ENCODE data around the gene NUP214. TPM values are rescaled to one million over a fixed set of nuclear protein-coding genes. Genes with fewer than 3 reads are reported as not detected.

The NUP214 gene
- polyA plus RNA-seq, 6 donors from 2014 or later, result 8.8 to 27.6 (median 18.3) TPM

DNA sequence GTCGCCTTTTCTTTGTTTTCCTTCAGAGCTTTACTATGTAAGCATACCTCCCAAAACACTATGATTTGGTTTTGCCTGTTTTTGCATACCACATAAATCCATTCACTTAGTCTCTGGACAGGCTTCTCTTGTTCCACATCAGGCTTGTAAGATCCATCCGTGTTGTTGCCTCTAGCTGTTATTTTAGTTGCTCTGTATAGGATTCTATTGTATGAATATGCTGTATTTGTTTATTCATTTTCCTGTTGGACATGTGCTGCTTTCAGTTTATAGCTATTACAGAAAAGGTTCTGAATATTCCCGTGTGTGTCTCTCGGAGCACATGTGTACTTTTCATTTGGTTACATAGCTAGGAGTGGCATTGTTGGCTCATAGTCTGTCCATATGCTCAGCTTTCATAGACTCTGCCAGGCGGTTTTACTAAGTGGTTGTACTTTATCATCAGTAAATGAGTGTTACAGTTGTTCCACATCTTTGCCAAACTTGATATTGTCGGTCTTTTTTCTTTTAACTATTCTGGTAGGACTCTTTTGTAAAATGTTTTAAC lies 41.8 kb downstream of the NUP214 start:
- no peak for ATAC-seq (ENCODE audit: low read depth in 2 of 2)
- DNase-seq, result no peak
- Mint-ChIP-seq H3K27ac (no peak overlapping the region), H3K4me3 (no peak overlapping the region), H3K36me3 (peaks cover 10 to 38% of the 10 kb centered on the region in 2 donors), H3K27me3 (no peaks in the 10 kb centered on the region), H3K9me3 (no peaks in the 10 kb centered on the region), H3K4me1 (peaks cover 0 to 6% (median 2%) of the 10 kb centered on the region in 3 donors)

DNA sequence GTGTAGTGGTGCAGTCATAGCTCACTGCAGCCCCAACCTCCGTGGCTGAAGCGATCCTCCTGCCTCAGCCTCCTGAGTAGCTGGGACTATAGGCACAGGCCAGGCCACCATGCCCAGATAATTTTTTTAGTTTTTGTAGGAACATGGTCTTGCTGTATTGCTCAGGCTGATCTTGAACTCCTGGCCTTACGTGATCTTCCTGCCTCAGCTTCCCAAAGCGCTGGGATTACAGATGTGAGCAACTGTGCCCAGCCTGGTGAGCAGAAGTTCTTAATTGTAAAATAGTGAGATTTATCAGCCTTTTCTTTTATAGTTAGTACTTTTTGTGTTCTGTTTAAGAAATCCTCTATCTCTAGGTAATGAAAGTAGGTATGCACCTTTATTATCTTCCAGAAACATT lies 42.5 kb downstream of the NUP214 start:
- Mint-ChIP-seq H3K4me1 (peaks cover 0 to 6% (median 2%) of the 10 kb centered on the region in 3 donors), H3K27ac (no peak overlapping the region), H3K36me3 (peaks cover 10 to 40% of the 10 kb centered on the region in 2 donors), H3K27me3 (no peaks in the 10 kb centered on the region), H3K9me3 (no peaks in the 10 kb centered on the region), H3K4me3 (no peak overlapping the region)
- DNase-seq (no peak), ATAC-seq (ENCODE audit: low read depth in 2 of 2) (no peak)

DNA sequence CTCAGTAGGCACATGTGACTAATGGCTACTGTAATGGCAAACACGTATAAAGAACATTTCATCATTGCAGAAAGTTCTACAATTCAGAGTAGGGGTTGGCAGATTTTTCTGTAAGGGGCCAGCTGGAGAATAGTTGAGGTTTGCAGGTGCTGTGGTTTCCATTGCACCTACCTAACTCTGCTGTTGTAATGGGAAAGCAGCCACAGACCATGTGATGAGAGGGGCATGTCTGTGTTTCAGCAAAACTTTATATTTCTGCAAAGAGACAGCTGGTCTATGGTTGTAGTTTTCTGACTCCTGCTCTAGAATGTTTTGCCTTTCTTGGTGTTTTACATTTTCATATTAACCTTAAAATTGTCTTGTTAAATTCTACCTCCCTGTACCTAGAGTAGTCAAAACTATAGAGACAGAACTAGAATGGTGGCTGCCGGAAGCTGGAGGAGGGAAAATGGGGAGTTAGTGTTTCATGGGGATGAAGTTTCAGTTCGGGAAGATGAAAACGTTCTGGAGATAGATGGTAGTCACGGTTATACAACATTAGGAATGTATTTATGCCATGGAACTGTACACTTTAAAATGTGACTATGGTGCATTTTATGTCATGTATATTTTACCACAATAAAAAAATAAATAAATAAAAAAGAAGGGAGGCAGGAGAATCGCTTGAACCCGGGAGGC lies 44.3 kb downstream of the NUP214 start:
- ATAC-seq (ENCODE audit: low read depth in 2 of 2) (no peak), DNase-seq (no peak)
- Mint-ChIP-seq H3K4me3 (no peak overlapping the region), H3K27me3 (no peaks in the 10 kb centered on the region), H3K4me1 (peaks cover 0 to 6% (median 0%) of the 10 kb centered on the region in 3 donors), H3K9me3 (no peaks in the 10 kb centered on the region), H3K27ac (no peak overlapping the region), H3K36me3 (peaks cover 0 to 33% of the 10 kb centered on the region in 2 donors)

DNA sequence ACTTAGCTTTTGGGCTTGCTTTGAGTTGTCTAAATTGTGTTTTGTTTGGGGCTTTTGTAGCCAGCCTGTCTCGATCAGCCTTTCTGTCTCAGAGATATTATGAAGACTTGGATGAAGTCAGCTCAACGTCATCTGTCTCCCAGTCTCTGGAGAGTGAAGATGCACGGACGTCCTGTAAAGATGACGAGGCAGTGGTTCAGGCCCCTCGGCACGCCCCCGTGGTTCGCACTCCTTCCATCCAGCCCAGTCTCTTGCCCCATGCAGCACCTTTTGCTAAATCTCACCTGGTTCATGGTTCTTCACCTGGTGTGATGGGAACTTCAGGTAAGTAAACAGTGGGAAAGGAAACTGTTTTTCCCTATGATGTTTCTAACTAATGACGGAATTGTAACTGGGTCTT lies 48.6 kb downstream of the NUP214 start:
- Mint-ChIP-seq H3K4me3 (no peak overlapping the region), H3K4me1 (peaks cover 17 to 19% (median 19%) of the 10 kb centered on the region in 3 donors), H3K9me3 (no peaks in the 10 kb centered on the region)

DNA sequence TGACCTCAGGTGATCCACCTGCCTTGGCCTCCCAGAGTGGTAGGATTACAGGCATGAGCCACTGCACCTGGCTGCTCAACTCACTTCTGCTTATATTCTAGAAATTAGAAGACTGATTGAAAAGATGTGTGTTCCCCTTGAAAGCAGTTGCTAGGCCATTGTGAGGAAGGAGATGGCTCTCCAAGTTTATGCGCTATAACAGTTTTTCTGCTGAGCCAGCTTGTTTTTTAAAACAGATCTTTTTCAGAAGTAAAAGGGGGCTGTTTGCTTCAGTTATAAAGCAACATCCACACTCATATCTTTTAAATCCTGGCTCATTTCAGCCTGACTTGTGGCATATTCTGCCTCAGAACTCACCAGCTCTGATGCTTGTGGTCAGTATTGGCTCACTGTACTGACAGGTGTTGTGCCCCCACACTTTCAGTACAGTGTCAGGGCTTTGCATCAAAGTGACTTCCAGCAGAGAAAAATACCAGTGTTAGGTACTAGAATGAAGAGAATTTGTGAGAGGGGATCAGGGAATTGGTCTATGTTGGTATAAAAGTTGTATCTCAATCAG lies 49.4 kb downstream of the NUP214 start:
- H3K27me3 Mint-ChIP-seq, result no peaks in the 10 kb centered on the region
- H3K27ac Mint-ChIP-seq, result no peak overlapping the region
- no peak overlapping the region for H3K4me3 Mint-ChIP-seq
- no peak for DNase-seq
- peaks cover 25 to 27% (median 27%) of the 10 kb centered on the region in 3 donors for H3K4me1 Mint-ChIP-seq
- H3K36me3 Mint-ChIP-seq, result peaks cover 0 to 15% of the 10 kb centered on the region in 2 donors
- no peaks in the 10 kb centered on the region for H3K9me3 Mint-ChIP-seq
- no peak for ATAC-seq (ENCODE audit: low read depth in 2 of 2)

More for the DNA sequence above, 48.6 kb downstream of the NUP214 start:
- DNase-seq (no peak), ATAC-seq (ENCODE audit: low read depth in 2 of 2) (no peak)
- Mint-ChIP-seq H3K27ac (no peak overlapping the region), H3K36me3 (peaks cover 0 to 17% of the 10 kb centered on the region in 2 donors), H3K27me3 (no peaks in the 10 kb centered on the region)

DNA sequence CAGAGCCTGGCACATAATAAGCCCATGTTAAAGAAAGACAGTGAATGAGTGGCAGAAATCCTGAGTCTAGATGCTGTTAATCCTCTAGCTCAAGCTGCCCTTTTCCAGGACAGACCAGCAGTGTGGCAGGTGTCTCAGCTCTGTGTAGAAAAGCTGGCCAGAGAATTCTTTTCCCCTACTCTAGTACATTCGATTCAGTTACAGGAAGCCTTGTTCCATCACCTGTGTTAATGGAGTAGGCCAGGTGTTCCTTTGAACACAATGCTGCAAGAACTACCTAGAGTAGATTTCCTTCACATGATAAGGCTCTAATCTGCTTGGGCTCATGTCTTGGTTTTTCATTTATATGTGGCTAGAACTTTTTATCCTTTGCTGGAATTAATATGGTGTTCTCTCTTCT lies 52.5 kb downstream of the NUP214 start:
- no peaks in the 10 kb centered on the region for H3K9me3 Mint-ChIP-seq
- peaks cover 39 to 48% (median 45%) of the 10 kb centered on the region in 3 donors for H3K4me1 Mint-ChIP-seq
- DNase-seq (no peak), ATAC-seq (ENCODE audit: low read depth in 2 of 2) (no peak)
- no peaks in the 10 kb centered on the region for H3K27me3 Mint-ChIP-seq
- H3K27ac Mint-ChIP-seq, result peak overlapping the region in 1 of 6 donors; percentile 5
- peaks cover 0 to 8% of the 10 kb centered on the region in 2 donors for H3K36me3 Mint-ChIP-seq
- no peak overlapping the region for H3K4me3 Mint-ChIP-seq

DNA sequence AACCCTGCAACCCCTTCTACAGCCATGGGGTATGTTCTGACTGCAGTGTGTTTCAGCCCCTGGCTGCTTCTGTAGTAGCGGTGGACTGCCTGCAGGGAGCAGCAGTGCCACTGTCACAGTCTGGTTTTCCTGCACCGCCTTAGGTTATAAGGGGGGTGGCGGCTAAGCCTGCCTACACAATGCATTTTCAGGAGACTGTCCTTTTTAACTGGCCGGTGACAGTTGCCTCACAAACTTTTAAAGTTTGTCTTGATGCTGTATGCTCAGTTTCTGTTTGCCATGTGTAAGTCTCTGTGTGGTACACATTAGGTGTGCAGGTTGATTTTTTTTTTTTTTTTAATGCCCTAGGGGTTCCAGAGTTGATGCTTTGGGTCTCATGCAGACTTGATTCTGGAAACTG lies 53.0 kb downstream of the NUP214 start:
- Mint-ChIP-seq H3K27me3 (no peaks in the 10 kb centered on the region), H3K4me3 (peak overlapping the region in 1 of 8 donors; percentile 30), H3K27ac (no peak overlapping the region), H3K9me3 (no peaks in the 10 kb centered on the region), H3K36me3 (peaks cover 0 to 8% of the 10 kb centered on the region in 2 donors), H3K4me1 (peaks cover 39 to 48% (median 45%) of the 10 kb centered on the region in 3 donors)
- DNase-seq (peak; percentile 63), ATAC-seq (ENCODE audit: low read depth in 2 of 2) (peak; percentile 77 to 84)

DNA sequence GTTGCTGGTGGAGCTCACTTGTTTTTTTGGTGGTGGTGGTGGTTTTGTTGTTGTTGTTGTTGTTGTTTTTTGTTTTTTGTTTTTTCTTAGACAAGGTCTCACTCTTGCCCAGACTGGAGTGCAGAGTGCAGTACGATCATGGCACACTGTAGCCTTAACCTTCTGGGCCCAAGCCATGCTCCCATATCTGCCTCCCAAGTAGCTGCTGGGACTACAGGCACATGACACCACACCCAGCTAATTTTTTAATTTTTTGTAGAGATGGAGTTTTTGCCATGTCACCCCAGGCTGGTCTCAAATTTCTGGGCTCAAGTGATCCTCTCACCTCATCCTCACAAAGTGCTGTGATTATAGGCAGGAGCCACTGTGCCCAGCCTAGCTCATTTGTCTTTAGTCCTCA lies 53.5 kb downstream of the NUP214 start:
- Mint-ChIP-seq H3K4me3 (peak overlapping the region in 4 of 8 donors; percentile 22 to 71 (median 44)), H3K27ac (peak overlapping the region in 1 of 6 donors; percentile 74), H3K27me3 (no peaks in the 10 kb centered on the region), H3K4me1 (peaks cover 39 to 48% (median 45%) of the 10 kb centered on the region in 3 donors), H3K36me3 (peaks cover 0 to 8% of the 10 kb centered on the region in 2 donors), H3K9me3 (no peaks in the 10 kb centered on the region)
- no peak for DNase-seq
- no peak for ATAC-seq (ENCODE audit: low read depth in 2 of 2)

DNA sequence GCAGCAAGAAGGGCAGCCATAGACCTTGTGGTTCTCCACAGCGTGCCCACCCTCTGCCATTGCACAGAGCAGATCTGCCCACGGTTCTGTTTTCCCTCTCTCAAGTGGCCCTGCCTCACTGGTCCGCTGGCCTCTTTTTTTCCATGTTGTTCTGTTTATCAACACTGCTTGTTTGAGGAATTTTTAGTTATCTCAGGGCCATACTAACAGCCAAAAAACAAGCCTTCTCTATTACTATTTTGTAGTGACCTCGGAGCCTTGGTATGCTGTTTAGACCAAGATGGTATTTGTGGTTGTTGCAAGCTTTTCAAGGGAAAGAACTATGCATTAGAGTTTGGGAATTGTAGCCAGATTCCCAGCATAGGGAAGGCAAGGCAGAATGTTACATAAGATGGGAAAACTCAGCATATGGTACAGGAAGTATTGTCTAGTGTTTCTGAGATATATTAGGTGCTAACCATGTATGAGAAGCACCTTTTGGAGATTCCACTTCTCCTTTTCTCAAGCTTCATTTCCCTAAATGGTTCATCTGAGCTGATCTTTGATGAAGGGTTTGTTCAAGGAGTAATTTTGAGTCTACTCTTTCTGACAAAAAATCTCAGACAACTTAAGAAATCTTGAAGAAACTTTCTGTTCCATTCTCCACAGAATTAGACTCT lies 54.3 kb downstream of the NUP214 start:
- peak overlapping the region in 3 of 6 donors; percentile 49 to 83 (median 66) for H3K27ac Mint-ChIP-seq
- no peaks in the 10 kb centered on the region for H3K27me3 Mint-ChIP-seq
- ATAC-seq (ENCODE audit: low read depth in 2 of 2) (peak; percentile 87 to 89), DNase-seq (peak; percentile 56)
- H3K4me1 Mint-ChIP-seq, result peaks cover 39 to 48% (median 45%) of the 10 kb centered on the region in 3 donors
- no peaks in the 10 kb centered on the region for H3K9me3 Mint-ChIP-seq
- peak overlapping the region in 7 of 8 donors; percentile 22 to 74 (median 66) for H3K4me3 Mint-ChIP-seq
- H3K36me3 Mint-ChIP-seq, result peaks cover 0 to 8% of the 10 kb centered on the region in 2 donors

DNA sequence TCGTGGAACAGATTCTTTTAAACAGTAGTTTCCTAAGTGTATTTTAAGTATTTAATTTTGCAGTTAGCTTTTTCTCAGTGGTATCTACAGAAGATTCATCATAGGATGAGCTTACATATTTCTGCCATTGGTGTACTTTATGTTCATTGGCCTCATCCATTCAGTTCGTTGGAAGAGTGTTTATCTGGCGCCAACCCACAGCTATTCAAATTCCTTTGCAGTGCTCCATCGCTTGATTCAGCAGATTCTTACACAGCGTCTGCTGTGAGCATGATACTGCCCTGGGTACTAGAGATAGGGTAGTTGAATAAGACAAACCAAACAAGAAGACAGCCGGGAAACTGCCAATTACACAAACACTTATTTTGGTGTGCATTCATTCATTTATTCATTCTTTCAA lies 55.1 kb downstream of the NUP214 start:
- ATAC-seq (ENCODE audit: low read depth in 2 of 2) (no peak), DNase-seq (no peak)
- peaks cover 0 to 8% of the 10 kb centered on the region in 2 donors for H3K36me3 Mint-ChIP-seq
- peak overlapping the region in 1 of 8 donors; percentile 57 for H3K4me3 Mint-ChIP-seq
- no peaks in the 10 kb centered on the region for H3K27me3 Mint-ChIP-seq
- H3K9me3 Mint-ChIP-seq, result no peaks in the 10 kb centered on the region
- peak overlapping the region in 1 of 6 donors; percentile 49 for H3K27ac Mint-ChIP-seq
- peaks cover 39 to 48% (median 45%) of the 10 kb centered on the region in 3 donors for H3K4me1 Mint-ChIP-seq

DNA sequence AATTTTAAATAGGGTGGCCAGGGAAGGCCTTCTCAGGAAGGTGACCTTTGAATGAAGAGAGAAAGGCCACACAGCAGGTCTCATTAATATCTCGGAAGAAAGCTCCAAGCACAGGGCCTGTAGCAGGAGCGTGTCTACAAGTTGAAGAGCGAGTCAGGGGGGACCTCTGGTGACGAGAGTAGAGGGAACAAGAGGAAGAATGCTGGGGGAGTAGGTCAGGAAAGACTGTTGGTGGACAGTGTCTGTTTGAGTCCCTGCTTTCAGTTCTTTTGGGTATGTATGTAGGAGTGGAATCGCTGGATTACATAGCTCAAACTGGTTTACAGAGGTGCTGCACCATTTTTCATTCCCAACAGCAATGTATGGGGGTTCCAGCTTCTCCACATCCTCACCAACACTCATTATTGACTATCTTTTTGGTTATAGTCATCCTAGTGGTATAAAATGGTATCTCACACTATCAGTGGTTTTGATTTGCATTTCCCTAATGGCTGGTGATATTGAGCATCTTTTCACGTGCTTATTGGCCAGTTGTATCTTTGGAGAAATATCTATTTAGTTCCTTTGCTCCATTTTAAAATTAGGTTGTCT lies 55.8 kb downstream of the NUP214 start:
- Mint-ChIP-seq H3K4me3 (peak overlapping the region in 2 of 8 donors; percentile 35 to 44), H3K27ac (peak overlapping the region in 3 of 6 donors; percentile 2 to 48 (median 40)), H3K4me1 (peaks cover 39 to 48% (median 45%) of the 10 kb centered on the region in 3 donors), H3K36me3 (peaks cover 0 to 13% of the 10 kb centered on the region in 2 donors), H3K9me3 (no peaks in the 10 kb centered on the region), H3K27me3 (no peaks in the 10 kb centered on the region)
- DNase-seq, result no peak
- ATAC-seq (ENCODE audit: low read depth in 2 of 2), result no peak

DNA sequence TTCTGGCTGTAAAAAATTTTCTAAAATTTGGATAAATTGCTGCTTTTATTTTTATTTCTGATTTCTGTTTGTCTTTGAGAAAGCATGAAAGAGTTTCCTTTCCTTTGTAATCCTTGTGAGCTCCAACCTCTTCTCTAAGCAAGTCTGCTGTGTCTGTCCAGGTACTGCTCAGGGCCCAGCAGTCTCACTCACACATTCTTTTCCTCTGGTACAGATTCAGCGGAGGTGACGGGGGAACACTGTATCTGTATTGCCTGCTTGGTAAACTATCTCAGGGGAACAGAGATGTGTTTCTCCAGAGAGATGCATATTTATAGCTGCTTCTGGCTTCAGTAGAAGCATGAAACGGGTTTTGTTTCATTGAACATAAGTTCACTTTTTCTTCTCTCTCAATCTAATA lies 60.5 kb downstream of the NUP214 start:
- H3K36me3 Mint-ChIP-seq, result peaks cover 13 to 15% of the 10 kb centered on the region in 2 donors
- ATAC-seq (ENCODE audit: low read depth in 2 of 2), result no peak
- no peaks in the 10 kb centered on the region for H3K9me3 Mint-ChIP-seq
- no peak for DNase-seq
- H3K27me3 Mint-ChIP-seq, result no peaks in the 10 kb centered on the region
- H3K27ac Mint-ChIP-seq, result peak overlapping the region in 1 of 6 donors; percentile 3
- peaks cover 2 to 10% (median 8%) of the 10 kb centered on the region in 3 donors for H3K4me1 Mint-ChIP-seq
- H3K4me3 Mint-ChIP-seq, result no peak overlapping the region

DNA sequence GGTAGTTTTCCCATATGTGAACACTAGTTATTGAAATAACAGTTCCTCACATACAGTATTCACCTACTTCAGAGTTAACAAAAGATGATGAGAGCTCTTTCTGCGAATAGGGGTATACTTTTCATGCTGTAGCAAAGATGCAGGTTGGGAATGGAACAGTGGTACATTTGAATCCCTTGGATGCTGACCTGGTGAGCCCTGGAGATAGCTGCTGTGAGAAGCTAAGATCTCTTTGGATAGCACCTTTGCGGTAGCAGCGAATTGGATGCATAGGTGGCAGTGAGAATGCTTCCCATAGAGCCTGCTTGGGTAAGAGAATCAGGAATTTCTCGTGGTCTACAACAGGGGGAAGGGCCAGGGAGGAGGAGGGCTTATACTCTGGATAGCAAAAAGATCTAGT lies 61.2 kb downstream of the NUP214 start:
- H3K9me3 Mint-ChIP-seq, result no peaks in the 10 kb centered on the region
- H3K27me3 Mint-ChIP-seq, result no peaks in the 10 kb centered on the region
- ATAC-seq (ENCODE audit: low read depth in 2 of 2) (no peak), DNase-seq (no peak)
- H3K36me3 Mint-ChIP-seq, result peaks cover 11 to 13% of the 10 kb centered on the region in 2 donors
- H3K27ac Mint-ChIP-seq, result no peak overlapping the region
- H3K4me1 Mint-ChIP-seq, result peaks cover 0 to 3% (median under 1%) of the 10 kb centered on the region in 3 donors
- H3K4me3 Mint-ChIP-seq, result no peak overlapping the region
